ENCODE measurements around the gene VPS35L.

VPS35L gene

DNA sequence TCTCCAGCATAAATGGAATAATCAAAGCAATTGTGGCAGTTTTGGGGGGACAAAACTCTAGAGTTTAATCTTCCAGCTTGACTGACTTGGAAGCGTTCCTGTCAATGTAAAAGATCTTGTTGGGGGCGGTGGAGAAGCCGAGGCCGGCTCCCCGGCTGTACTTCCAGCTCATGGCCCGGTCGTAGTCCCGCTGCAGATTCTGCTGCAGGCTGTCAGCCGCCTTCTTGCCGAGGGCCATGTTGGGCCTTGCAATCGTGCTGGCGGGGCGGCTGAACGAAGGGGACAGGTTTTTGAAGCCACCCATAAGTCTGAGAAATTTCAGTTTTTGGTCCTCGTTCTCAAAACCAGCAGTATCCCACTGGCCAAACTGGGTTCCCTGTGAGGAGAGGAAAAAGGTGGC is 151.3 kb downstream of the VPS35L start:
- no peaks in the 10 kb centered on the region for H3K27me3 ChIP-seq (ENCODE audit: insufficient read depth, low read length)
- no peaks in the 10 kb centered on the region for H3K9me3 ChIP-seq (ENCODE audit: insufficient read depth, low read depth, low read length)
- no peak overlapping the region for H3K4me3 ChIP-seq (ENCODE audit: low read length)
- H3K9ac ChIP-seq (ENCODE audit: low read depth, low read length), result no peak overlapping the region
- peaks cover 40% of the 10 kb centered on the region for H3K4me1 ChIP-seq (ENCODE audit: insufficient read depth, low read length)
- H3K36me3 ChIP-seq (ENCODE audit: insufficient read depth, low read length), result peaks cover 89% of the 10 kb centered on the region
- 95% methylated on average over 15 of the region's 15 CpGs for WGBS
- no peak overlapping the region for H3K27ac ChIP-seq (ENCODE audit: low read depth, low read length)

DNA sequence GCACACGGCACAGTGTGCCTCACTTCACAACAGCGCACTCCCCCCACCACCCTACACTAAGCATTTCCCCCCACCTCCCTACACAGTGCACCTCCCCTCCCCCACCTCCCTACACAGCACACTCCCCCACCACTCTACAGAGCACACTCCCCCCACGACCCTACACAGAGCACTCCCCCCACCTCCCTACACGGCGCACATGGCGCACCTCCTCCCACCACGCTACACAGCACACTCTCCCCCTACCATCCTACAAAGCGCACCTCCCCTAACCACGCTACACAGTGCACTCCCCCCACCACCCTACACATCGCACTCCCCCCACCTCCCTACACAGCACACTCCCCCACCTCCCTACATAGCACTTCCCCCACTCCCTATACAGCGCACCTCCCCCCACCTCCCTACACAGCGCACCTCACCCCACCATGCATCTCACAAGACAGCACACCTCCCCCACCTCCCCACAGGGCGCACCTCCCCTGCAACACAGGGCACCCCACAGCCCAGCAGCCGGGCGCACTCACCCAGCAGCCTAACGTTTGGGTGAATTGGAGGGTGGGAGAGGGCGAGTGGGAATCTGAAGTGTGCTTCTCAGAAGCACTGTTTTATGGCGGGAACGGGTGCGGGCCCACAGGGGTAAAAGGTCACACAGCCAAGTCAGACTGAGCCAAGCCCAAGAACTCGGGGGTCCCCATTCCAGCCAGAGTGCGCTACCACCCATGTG is 152.2 kb downstream of the VPS35L start:
- H3K27me3 ChIP-seq (ENCODE audit: insufficient read depth, low read length), result no peaks in the 10 kb centered on the region
- H3K4me3 ChIP-seq (ENCODE audit: low read length), result no peak overlapping the region
- H3K36me3 ChIP-seq (ENCODE audit: insufficient read depth, low read length), result peaks cover 90% of the 10 kb centered on the region
- H3K9me3 ChIP-seq (ENCODE audit: insufficient read depth, low read depth, low read length), result no peaks in the 10 kb centered on the region
- H3K27ac ChIP-seq (ENCODE audit: low read depth, low read length), result no peak overlapping the region
- no peak overlapping the region for H3K9ac ChIP-seq (ENCODE audit: low read depth, low read length)
- H3K4me1 ChIP-seq (ENCODE audit: insufficient read depth, low read length), result peaks cover 48% of the 10 kb centered on the region
- WGBS, result 81% methylated on average over 22 of the region's 22 CpGs

DNA sequence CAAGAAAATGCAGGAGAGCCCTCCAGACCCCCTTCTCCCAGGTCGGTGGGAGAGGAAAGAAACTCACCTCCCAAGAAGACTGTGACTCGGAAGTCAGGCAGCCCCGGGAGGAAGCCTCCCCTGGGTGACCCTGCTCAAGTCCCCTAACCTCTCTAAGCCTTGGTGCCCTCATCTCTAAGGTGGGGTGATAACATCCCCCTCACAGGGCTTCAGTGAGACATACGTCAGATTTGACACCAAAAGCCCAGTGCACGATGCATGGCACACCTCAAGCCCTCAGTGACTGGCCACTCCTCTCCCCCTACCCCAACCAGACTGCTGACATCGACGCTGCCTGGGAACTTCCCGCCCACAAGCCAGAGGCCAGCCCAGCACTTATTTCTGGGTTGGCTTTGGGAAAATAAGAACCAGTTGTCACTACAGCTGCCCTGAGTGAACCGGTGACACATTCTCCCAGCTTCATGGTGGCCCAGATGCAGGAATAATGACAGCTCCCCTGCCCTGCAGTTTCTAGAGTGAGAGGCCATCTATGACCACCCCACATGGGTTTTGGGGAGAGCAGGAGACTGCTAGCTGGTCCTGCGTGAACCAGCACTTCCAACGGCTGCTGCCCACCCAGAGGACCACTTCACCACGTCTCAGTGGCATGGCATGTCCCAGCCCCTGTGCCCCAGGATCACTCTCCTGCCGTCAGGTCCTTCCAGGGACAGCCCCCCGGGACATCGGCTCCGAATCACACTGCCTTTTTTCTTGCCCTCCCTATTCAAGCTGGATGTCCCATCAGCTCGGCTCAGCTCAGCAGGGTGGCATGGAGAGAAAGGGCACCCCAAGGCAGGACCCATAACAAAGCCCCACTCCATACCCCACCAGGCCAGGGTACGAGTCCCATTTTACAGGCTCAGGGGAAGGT is 153.0 kb downstream of the VPS35L start:
- no peaks in the 10 kb centered on the region for H3K27me3 ChIP-seq (ENCODE audit: insufficient read depth, low read length)
- peaks cover 90% of the 10 kb centered on the region for H3K36me3 ChIP-seq (ENCODE audit: insufficient read depth, low read length)
- peak overlapping the region; percentile 24; the same call in 1 of the 2 replicates for H3K27ac ChIP-seq (ENCODE audit: low read depth, low read length)
- H3K9me3 ChIP-seq (ENCODE audit: insufficient read depth, low read depth, low read length), result no peaks in the 10 kb centered on the region
- WGBS, result 72% methylated on average over 18 of the region's 18 CpGs
- H3K4me3 ChIP-seq (ENCODE audit: low read length), result no peak overlapping the region
- peaks cover 51% of the 10 kb centered on the region for H3K4me1 ChIP-seq (ENCODE audit: insufficient read depth, low read length)
- H3K9ac ChIP-seq (ENCODE audit: low read depth, low read length), result no peak overlapping the region

DNA sequence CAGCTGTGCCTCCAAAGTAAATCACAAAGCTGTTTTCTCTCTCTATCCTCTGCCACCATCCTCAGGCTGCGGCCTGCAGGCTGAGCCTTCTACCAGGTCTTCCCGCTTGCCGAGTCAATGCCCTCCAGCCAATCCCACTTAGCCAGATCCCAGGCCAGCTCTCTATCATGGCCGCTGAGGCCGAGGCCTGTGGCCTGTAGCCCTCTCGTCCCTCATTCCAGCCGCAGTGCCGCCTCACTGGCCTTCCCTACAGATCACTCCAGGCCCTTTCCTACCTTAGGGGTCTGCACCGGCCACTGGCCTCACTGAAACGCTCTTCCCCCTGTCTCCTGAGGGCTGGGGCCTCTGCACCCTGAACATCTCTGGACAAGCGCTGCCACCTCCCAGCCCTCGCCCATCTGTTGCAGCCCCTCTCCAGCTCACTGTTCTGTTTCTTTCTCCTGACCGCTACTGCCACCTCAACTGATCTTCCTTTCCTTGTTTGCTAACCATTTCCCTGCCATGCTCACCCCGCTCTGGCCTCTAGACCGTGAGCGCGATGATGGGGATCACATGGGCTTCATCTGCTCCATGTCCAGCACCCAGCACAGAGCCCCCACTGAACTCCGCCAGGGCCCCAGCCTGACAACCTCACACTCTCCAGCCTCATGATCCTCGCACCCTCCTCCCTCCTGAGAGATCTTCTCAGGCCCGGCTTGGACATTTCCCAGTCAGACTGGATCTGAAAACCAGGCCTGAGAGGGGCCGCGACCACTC is 154.1 kb downstream of the VPS35L start:
- Histone ChIP-seq H3K9ac (ENCODE audit: low read depth, low read length) (no peak overlapping the region), H3K27ac (ENCODE audit: low read depth, low read length) (peak overlapping the region; percentile 17; the same call in 1 of the 2 replicates), H3K27me3 (ENCODE audit: insufficient read depth, low read length) (no peaks in the 10 kb centered on the region), H3K9me3 (ENCODE audit: insufficient read depth, low read depth, low read length) (no peaks in the 10 kb centered on the region), H3K36me3 (ENCODE audit: insufficient read depth, low read length) (peaks cover 90% of the 10 kb centered on the region), H3K4me3 (ENCODE audit: low read length) (no peak overlapping the region), H3K4me1 (ENCODE audit: insufficient read depth, low read length) (peaks cover 51% of the 10 kb centered on the region)
- 94% methylated on average over 22 of the region's 22 CpGs for WGBS

DNA sequence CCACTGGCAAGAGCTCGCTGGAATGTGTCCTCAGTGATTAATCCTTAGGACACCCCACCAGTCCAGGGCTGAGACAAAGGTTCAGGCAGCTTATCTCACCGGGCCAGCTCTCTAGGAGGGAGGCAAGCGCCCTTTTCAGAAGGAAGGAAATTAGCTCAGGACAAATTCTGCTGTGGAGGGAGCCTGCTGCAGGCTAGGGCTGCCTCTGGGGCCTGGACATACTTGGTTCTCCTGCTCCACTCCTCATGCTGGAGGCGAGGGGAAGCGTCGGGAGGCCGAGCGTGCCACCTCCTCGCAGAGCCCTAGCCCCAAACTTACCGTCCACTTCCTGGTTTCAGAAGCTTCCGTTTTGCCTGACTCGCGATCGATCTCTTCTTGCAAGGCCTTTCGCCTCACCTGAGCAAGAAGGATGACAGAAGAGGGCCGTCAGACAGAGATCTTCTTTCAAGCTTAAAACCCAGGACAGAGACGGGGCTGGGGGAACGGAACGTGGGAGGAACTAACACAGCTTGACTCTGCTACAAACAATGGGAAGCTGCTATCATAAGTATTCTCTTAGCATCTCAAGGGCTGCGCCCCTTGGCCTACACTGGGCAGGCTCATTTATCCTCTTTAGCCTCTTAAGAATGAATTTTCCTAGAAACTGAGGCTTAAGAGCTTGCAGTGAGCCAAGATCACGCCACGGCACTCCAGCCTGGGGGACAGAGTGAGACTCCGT is 154.8 kb downstream of the VPS35L start:
- H3K27ac ChIP-seq (ENCODE audit: low read depth, low read length), result peak overlapping the region; percentile 58; the same call in 1 of the 2 replicates
- no peaks in the 10 kb centered on the region for H3K9me3 ChIP-seq (ENCODE audit: insufficient read depth, low read depth, low read length)
- peaks cover 88% of the 10 kb centered on the region for H3K36me3 ChIP-seq (ENCODE audit: insufficient read depth, low read length)
- WGBS, result 59% methylated on average over 23 of the region's 23 CpGs
- H3K4me1 ChIP-seq (ENCODE audit: insufficient read depth, low read length), result peaks cover 51% of the 10 kb centered on the region
- no peak overlapping the region for H3K9ac ChIP-seq (ENCODE audit: low read depth, low read length)
- no peak overlapping the region for H3K4me3 ChIP-seq (ENCODE audit: low read length)
- H3K27me3 ChIP-seq (ENCODE audit: insufficient read depth, low read length), result no peaks in the 10 kb centered on the region

DNA sequence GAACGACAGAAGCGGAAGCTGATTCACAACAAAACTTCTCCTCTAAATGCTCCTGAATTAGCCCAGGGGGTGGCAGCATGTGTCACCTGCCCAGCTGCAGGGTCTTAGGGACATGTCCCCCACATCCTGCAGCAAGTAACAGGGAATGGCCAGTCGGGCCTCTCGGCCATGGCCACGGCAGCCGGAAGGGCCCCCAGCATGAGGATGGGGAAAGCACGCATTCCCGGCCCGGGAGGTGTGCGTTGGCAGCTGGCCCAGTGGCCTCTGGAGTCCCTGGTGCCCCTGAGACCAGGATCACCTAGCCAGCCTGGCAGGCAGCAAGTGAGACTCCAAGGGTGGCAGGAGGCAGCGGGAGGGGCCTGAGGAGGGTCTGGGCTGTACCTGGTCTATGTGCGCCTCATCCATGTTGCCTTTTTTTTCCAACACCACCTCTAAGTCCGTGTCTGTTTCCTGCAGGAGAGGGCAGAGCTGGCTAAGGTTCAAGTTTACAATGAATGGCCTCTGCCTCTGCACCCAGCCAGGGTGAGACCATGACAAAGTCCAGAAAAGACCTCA is 155.6 kb downstream of the VPS35L start:
- Histone ChIP-seq H3K4me3 (ENCODE audit: low read length) (no peak overlapping the region), H3K9me3 (ENCODE audit: insufficient read depth, low read depth, low read length) (no peaks in the 10 kb centered on the region), H3K4me1 (ENCODE audit: insufficient read depth, low read length) (peaks cover 52% of the 10 kb centered on the region), H3K27ac (ENCODE audit: low read depth, low read length) (peak overlapping the region; percentile 56; the same call in 1 of the 2 replicates), H3K36me3 (ENCODE audit: insufficient read depth, low read length) (peaks cover 86% of the 10 kb centered on the region), H3K9ac (ENCODE audit: low read depth, low read length) (no peak overlapping the region), H3K27me3 (ENCODE audit: insufficient read depth, low read length) (no peaks in the 10 kb centered on the region)
- 70% methylated on average over 13 of the region's 13 CpGs for WGBS

DNA sequence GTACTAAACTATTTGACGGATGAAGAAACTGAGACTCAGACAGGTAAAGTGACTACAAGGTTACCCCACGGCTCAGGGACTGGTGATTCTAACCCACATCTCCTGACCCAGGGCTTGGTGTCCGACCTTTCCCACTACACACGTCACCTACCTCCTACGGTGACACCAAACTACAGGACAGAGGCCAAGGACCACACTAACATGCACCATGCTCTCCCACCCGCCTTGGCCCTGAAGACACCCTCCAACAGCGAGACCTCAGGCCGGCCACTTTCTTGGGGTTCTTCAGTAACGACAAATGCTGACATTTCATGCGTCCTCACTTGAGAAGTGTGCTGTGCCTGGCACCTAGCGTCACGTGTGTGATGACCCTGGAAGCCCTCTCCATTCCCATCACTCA is 156.1 kb downstream of the VPS35L start:
- Histone ChIP-seq H3K36me3 (ENCODE audit: insufficient read depth, low read length) (peaks cover 86% of the 10 kb centered on the region), H3K27me3 (ENCODE audit: insufficient read depth, low read length) (no peaks in the 10 kb centered on the region), H3K4me3 (ENCODE audit: low read length) (no peak overlapping the region), H3K4me1 (ENCODE audit: insufficient read depth, low read length) (peaks cover 58% of the 10 kb centered on the region), H3K27ac (ENCODE audit: low read depth, low read length) (no peak overlapping the region), H3K9me3 (ENCODE audit: insufficient read depth, low read depth, low read length) (no peaks in the 10 kb centered on the region), H3K9ac (ENCODE audit: low read depth, low read length) (no peak overlapping the region)
- WGBS, result 90% methylated on average over 12 of the region's 12 CpGs

DNA sequence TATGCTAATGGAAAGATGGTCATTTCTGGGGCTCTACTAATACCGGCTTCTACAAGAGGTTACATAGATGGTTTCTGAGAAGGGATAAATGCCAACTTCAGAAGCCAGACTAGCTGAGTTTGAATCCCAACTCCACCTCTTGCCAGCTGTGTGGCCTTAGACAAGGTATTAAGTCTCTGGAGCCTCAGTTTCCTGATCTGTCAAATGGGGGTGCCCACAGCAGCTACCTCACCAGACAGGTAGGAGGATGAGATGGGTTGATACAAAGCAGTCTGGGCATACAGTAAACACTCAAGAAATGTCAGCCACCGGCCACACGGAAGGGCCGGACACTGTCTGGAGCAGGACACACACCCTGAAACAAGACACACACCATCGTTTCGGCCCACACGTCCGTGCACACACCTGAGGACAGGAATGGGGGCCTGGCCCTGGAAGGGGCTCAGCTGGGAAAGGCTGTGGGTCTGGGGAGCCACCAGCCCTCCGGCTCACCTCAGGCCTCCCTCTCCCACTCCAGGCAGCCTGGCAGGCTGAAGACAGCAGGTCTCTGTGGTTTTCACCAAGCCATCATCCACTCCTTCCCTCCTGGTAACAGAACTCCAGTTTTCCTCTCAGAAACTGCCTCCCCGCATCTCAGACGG is 157.0 kb downstream of the VPS35L start:
- Histone ChIP-seq H3K36me3 (ENCODE audit: insufficient read depth, low read length) (peaks cover 79% of the 10 kb centered on the region), H3K27ac (ENCODE audit: low read depth, low read length) (no peak overlapping the region), H3K27me3 (ENCODE audit: insufficient read depth, low read length) (no peaks in the 10 kb centered on the region), H3K4me1 (ENCODE audit: insufficient read depth, low read length) (peaks cover 59% of the 10 kb centered on the region), H3K9me3 (ENCODE audit: insufficient read depth, low read depth, low read length) (no peaks in the 10 kb centered on the region), H3K4me3 (ENCODE audit: low read length) (no peak overlapping the region), H3K9ac (ENCODE audit: low read depth, low read length) (no peak overlapping the region)
- 97% methylated on average over 11 of the region's 11 CpGs for whole genome bisulfite sequencing

DNA sequence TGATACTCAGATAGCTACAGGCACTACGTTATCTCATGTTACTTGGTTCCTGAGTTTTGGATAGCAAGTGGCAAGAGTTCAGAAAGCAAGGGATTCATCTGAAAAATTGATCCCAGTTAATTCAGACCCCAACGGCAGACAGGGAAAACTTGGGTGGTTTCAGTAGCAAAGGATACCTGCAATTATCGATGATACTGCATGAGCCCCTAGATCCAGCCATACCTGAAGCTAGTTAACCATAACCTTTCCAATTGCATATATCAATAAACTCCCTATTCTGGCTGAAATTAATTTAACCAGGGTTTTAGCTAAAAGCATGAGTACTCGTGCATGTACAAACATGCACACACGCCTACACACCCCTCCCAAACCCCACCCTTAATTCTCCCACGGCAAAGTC is 158.2 kb downstream of the VPS35L start:
- H3K27ac ChIP-seq (ENCODE audit: low read depth, low read length), result no peak overlapping the region
- WGBS, result 95% methylated on average over 6 of the region's 6 CpGs
- peaks cover 71% of the 10 kb centered on the region for H3K36me3 ChIP-seq (ENCODE audit: insufficient read depth, low read length)

DNA sequence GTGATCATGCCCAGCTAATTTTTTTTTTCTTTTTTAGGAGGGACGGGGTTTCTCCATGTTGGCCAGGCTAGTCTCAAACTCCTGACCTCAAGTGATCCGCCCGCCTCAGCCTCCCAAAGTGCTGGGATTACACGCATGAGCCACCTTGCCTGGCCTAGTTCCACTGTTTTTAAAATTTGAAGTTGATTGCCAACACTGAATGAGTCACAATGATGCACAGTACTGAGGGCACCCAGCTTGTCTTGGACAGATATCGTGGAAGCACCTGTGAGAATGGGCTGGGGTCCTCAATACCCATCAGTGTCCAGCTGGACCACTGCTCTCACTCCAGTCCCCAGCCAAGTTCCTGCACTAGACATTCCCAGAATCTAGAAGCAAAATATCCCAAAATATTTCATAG is 160.1 kb downstream of the VPS35L start:
- no peak overlapping the region for H3K27ac ChIP-seq (ENCODE audit: low read depth, low read length)
- no peaks in the 10 kb centered on the region for H3K9me3 ChIP-seq (ENCODE audit: insufficient read depth, low read depth, low read length)
- H3K27me3 ChIP-seq (ENCODE audit: insufficient read depth, low read length), result no peaks in the 10 kb centered on the region
- peaks cover 52% of the 10 kb centered on the region for H3K36me3 ChIP-seq (ENCODE audit: insufficient read depth, low read length)
- 98% methylated on average over 5 of the region's 5 CpGs for WGBS
- peaks cover 38% of the 10 kb centered on the region for H3K4me1 ChIP-seq (ENCODE audit: insufficient read depth, low read length)
- H3K9ac ChIP-seq (ENCODE audit: low read depth, low read length), result no peak overlapping the region
- H3K4me3 ChIP-seq (ENCODE audit: low read length), result peak overlapping the region; percentile 88

More for the DNA sequence above, 158.2 kb downstream of the VPS35L start:
- H3K9ac ChIP-seq (ENCODE audit: low read depth, low read length), result no peak overlapping the region
- H3K9me3 ChIP-seq (ENCODE audit: insufficient read depth, low read depth, low read length), result no peaks in the 10 kb centered on the region
- H3K4me3 ChIP-seq (ENCODE audit: low read length), result no peak overlapping the region
- no peaks in the 10 kb centered on the region for H3K27me3 ChIP-seq (ENCODE audit: insufficient read depth, low read length)
- H3K4me1 ChIP-seq (ENCODE audit: insufficient read depth, low read length), result peaks cover 51% of the 10 kb centered on the region

All from HUES64 (cell line).